HEK293 (cell line): ENCODE results near the gene KRT17.
"Not testable (repeated sequence)": the region's sequence is repeated elsewhere in the genome, so short reads cannot be mapped to it uniquely, and the experiment has no call there.

ENCODE experiments used
- CTCF ChIA-PET: fragments of 350-600 bp; formaldehyde crosslinking; extraction: SDS; loops from one replicate; lab custom pipeline; 2021; ENCODE audit warnings: antibody characterized with exemption; lab: Yijun Ruan, JAX
- POLR2A ChIA-PET: fragments of 300-600 bp; formaldehyde crosslinking; extraction: SDS; loops from one replicate; lab custom pipeline; 2020; ENCODE audit warnings: antibody characterized with exemption, inconsistent platforms; lab: Yijun Ruan, JAX
- H3K27ac ChIP-seq: fragments of 200-500 bp; sonication (Bioruptor generic); 2 replicates; pipeline ENCODE4 v1.5.1; 2014; ENCODE audit warnings: low read depth, low read length, control low read depth, inconsistent platforms; ENCODE audit errors: extremely low read depth
- H3K36me3 ChIP-seq, 2 experiments: fragments of 200-500 bp in 1 of 2; sonication (Bioruptor generic) in 1 of 2; 1 replicate in 1 of 2; 2 replicates in 1 of 2; pipeline ENCODE4 v1.5.1; 2014 to 2017; ENCODE audit warnings: inconsistent platforms in 2 of 2, low read length in 2 of 2; ENCODE audit not compliant: control insufficient read depth in 2 of 2, insufficient read depth in 1 of 2
- H3K4me1 ChIP-seq: fragments of 200-500 bp; sonication (Bioruptor generic); 2 replicates; pipeline ENCODE4 v1.5.1; 2014; ENCODE audit warnings: mild to moderate bottlenecking, low read length, inconsistent platforms; ENCODE audit not compliant: control insufficient read depth, insufficient read depth
- H3K4me3 ChIP-seq: 2 replicates; pipeline ENCODE4 v1.5.1; 2011; ENCODE audit warnings: low read depth, mild to moderate bottlenecking, control low read depth, low read length, moderate library complexity
- H3K9me3 ChIP-seq: fragments of 200-500 bp; sonication (Bioruptor generic); 2 replicates; pipeline ENCODE4 v1.5.1; 2014; ENCODE audit warnings: low read depth, low read length, inconsistent platforms; ENCODE audit not compliant: control insufficient read depth, insufficient read depth
- EGR2 ChIP-seq: fragments of 450-650 bp; formaldehyde crosslinking; IDR thresholded peaks from 2 replicates; pipeline ENCODE4 v1.5.1; 2016; ENCODE audit warnings: low read depth, missing biosample characterization, missing genetic modification characterization
- GLIS1 ChIP-seq: fragments of 450-650 bp; formaldehyde crosslinking; IDR thresholded peaks from 2 replicates; pipeline ENCODE4 v1.5.1; 2016; ENCODE audit warnings: missing biosample characterization, missing genetic modification characterization
- GLIS2 ChIP-seq: fragments of 450-650 bp; formaldehyde crosslinking; IDR thresholded peaks from 2 replicates; pipeline ENCODE4 v1.5.1; 2016; ENCODE audit warnings: missing biosample characterization, missing genetic modification characterization
- HOXC10 ChIP-seq: sonication (generic); formaldehyde crosslinking; IDR thresholded peaks from 2 replicates; pipeline ENCODE4 v1.8.1; 2023; ENCODE audit warnings: mild to moderate bottlenecking, missing genetic modification reagents
- KLF1 ChIP-seq: fragments of 450-650 bp; formaldehyde crosslinking; IDR thresholded peaks from 2 replicates; pipeline ENCODE4 v1.5.1; 2016; ENCODE audit warnings: missing biosample characterization, missing genetic modification characterization
- ZFHX2 ChIP-seq: fragments of 450-650 bp; formaldehyde crosslinking; conservative IDR thresholded peaks from 2 replicates; pipeline ENCODE4 v1.5.1; 2016; ENCODE audit warnings: missing biosample characterization, missing genetic modification characterization
- ZFP37 ChIP-seq: fragments of 450-650 bp; formaldehyde crosslinking; IDR thresholded peaks from 2 replicates; pipeline ENCODE4 v1.5.1; 2016; ENCODE audit warnings: missing biosample characterization, missing genetic modification characterization
- ZNF701 ChIP-seq: fragments of 450-650 bp; formaldehyde crosslinking; IDR thresholded peaks from 2 replicates; pipeline ENCODE4 v1.5.1; 2016; ENCODE audit warnings: missing biosample characterization, missing genetic modification characterization
- TF ChIP-seq, protein P1 (sequence below): fragments of 450-650 bp; formaldehyde crosslinking; IDR thresholded peaks from 2 replicates; pipeline ENCODE4 v1.5.1; 2016; ENCODE audit warnings: missing biosample characterization, missing genetic modification characterization
- TF ChIP-seq, protein P2 (sequence below): fragments of 450-650 bp; formaldehyde crosslinking; IDR thresholded peaks from 2 replicates; pipeline ENCODE4 v1.5.1; 2016; ENCODE audit warnings: missing biosample characterization, missing genetic modification characterization, borderline replicate concordance
- TF ChIP-seq, protein P3 (sequence below): fragments of 450-650 bp; formaldehyde crosslinking; IDR thresholded peaks from 2 replicates; pipeline ENCODE4 v1.5.1; 2016; ENCODE audit warnings: missing biosample characterization, missing genetic modification characterization
- TF ChIP-seq, protein P4 (sequence below): fragments of 450-650 bp; formaldehyde crosslinking; IDR thresholded peaks from 2 replicates; pipeline ENCODE4 v1.5.1; 2016; ENCODE audit warnings: missing biosample characterization, missing genetic modification characterization

Gene KRT17

DNA sequence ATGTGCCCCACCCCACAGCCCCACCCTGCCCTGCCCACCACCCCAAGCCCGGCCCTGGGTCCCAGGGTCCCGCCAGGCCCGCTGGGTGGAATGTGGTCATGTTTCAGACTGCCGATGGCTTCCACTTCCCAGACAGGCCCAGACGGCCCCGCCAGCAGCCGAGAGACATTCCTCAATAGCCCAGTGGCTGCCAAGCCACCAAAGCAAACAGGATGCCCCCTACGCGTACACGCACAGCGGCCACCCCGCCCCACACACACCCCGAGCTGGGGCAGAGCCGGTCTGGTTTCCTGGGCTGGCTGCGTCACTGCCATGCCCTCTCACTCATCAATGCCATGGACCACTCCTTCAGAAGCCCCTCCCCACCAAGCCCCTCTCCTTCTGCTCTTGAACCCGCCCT is 1.2 kb upstream of the KRT17 start (continued):
- TF ChIP-seq, protein P1, sequence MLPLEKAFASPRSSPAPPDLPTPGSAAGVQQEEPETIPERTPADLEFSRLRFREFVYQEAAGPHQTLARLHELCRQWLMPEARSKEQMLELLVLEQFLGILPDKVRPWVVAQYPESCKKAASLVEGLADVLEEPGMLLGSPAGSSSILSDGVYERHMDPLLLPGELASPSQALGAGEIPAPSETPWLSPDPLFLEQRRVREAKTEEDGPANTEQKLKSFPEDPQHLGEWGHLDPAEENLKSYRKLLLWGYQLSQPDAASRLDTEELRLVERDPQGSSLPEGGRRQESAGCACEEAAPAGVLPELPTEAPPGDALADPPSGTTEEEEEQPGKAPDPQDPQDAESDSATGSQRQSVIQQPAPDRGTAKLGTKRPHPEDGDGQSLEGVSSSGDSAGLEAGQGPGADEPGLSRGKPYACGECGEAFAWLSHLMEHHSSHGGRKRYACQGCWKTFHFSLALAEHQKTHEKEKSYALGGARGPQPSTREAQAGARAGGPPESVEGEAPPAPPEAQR (tag by site-specific recombination) = no peak
- TF ChIP-seq ZFP37 (no peak), ZNF701 (no peak), KLF1 (tag by site-specific recombination) (peak; percentile 88), HOXC10 (CRISPR knock-in tag) (no peak), GLIS2 (tag by site-specific recombination) (peak; percentile 24; the same call in 1 of the 2 replicates)
- TF ChIP-seq, protein P2, sequence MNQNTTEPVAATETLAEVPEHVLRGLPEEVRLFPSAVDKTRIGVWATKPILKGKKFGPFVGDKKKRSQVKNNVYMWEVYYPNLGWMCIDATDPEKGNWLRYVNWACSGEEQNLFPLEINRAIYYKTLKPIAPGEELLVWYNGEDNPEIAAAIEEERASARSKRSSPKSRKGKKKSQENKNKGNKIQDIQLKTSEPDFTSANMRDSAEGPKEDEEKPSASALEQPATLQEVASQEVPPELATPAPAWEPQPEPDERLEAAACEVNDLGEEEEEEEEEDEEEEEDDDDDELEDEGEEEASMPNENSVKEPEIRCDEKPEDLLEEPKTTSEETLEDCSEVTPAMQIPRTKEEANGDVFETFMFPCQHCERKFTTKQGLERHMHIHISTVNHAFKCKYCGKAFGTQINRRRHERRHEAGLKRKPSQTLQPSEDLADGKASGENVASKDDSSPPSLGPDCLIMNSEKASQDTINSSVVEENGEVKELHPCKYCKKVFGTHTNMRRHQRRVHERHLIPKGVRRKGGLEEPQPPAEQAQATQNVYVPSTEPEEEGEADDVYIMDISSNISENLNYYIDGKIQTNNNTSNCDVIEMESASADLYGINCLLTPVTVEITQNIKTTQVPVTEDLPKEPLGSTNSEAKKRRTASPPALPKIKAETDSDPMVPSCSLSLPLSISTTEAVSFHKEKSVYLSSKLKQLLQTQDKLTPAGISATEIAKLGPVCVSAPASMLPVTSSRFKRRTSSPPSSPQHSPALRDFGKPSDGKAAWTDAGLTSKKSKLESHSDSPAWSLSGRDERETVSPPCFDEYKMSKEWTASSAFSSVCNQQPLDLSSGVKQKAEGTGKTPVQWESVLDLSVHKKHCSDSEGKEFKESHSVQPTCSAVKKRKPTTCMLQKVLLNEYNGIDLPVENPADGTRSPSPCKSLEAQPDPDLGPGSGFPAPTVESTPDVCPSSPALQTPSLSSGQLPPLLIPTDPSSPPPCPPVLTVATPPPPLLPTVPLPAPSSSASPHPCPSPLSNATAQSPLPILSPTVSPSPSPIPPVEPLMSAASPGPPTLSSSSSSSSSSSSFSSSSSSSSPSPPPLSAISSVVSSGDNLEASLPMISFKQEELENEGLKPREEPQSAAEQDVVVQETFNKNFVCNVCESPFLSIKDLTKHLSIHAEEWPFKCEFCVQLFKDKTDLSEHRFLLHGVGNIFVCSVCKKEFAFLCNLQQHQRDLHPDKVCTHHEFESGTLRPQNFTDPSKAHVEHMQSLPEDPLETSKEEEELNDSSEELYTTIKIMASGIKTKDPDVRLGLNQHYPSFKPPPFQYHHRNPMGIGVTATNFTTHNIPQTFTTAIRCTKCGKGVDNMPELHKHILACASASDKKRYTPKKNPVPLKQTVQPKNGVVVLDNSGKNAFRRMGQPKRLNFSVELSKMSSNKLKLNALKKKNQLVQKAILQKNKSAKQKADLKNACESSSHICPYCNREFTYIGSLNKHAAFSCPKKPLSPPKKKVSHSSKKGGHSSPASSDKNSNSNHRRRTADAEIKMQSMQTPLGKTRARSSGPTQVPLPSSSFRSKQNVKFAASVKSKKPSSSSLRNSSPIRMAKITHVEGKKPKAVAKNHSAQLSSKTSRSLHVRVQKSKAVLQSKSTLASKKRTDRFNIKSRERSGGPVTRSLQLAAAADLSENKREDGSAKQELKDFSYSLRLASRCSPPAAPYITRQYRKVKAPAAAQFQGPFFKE (tag by site-specific recombination) = no peak
- TF ChIP-seq, protein P3, sequence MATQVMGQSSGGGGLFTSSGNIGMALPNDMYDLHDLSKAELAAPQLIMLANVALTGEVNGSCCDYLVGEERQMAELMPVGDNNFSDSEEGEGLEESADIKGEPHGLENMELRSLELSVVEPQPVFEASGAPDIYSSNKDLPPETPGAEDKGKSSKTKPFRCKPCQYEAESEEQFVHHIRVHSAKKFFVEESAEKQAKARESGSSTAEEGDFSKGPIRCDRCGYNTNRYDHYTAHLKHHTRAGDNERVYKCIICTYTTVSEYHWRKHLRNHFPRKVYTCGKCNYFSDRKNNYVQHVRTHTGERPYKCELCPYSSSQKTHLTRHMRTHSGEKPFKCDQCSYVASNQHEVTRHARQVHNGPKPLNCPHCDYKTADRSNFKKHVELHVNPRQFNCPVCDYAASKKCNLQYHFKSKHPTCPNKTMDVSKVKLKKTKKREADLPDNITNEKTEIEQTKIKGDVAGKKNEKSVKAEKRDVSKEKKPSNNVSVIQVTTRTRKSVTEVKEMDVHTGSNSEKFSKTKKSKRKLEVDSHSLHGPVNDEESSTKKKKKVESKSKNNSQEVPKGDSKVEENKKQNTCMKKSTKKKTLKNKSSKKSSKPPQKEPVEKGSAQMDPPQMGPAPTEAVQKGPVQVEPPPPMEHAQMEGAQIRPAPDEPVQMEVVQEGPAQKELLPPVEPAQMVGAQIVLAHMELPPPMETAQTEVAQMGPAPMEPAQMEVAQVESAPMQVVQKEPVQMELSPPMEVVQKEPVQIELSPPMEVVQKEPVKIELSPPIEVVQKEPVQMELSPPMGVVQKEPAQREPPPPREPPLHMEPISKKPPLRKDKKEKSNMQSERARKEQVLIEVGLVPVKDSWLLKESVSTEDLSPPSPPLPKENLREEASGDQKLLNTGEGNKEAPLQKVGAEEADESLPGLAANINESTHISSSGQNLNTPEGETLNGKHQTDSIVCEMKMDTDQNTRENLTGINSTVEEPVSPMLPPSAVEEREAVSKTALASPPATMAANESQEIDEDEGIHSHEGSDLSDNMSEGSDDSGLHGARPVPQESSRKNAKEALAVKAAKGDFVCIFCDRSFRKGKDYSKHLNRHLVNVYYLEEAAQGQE = no peak

DNA sequence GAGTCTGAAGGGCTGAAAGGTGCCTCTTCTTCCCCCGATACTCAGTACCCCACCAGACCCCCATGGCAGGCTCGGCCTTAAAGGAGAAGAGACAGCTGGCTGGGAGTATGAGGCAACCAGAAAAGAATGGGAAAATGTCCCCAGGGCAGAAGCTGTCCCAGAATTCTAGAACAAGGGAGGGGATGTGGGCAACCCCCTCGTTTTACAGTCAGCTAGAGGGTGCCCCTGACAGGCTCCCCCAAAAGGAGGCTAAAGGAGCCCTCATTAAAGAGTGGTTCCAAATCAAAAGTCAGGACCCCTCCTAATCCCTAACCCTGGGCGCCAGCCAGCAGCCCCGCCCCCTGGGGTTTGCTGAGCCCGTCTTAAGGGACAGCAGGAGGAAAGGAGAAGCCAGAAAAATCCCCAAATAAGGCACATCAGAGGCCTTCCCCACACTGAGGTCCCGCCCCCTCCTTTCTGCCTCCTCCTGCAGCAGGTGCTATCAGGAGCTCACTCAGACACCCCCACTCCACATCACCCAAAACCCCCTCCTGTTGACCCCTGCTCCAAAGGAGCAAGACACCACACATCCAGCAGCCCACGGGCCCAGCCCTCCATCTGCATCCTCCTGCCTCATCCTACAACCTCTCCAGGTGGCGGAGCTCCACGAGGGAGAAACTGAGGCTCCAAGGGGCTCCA is 1.1 kb downstream of the KRT17 start:
- not testable (repeated sequence) for H3K27ac ChIP-seq, H3K4me1 ChIP-seq, H3K9me3 ChIP-seq, H3K36me3 ChIP-seq
- H3K4me3 ChIP-seq = peak overlapping the region; percentile 26
- TF ChIP-seq ZFHX2 (tag by site-specific recombination) = peak; percentile 58
- TF ChIP-seq, protein P4, sequence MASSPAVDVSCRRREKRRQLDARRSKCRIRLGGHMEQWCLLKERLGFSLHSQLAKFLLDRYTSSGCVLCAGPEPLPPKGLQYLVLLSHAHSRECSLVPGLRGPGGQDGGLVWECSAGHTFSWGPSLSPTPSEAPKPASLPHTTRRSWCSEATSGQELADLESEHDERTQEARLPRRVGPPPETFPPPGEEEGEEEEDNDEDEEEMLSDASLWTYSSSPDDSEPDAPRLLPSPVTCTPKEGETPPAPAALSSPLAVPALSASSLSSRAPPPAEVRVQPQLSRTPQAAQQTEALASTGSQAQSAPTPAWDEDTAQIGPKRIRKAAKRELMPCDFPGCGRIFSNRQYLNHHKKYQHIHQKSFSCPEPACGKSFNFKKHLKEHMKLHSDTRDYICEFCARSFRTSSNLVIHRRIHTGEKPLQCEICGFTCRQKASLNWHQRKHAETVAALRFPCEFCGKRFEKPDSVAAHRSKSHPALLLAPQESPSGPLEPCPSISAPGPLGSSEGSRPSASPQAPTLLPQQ (tag by site-specific recombination) = peak; percentile 26; the same call in 1 of the 2 replicates
- peak; percentile 38 for TF ChIP-seq GLIS1 (tag by site-specific recombination)
- peak; percentile 80; the same call in 1 of the 2 replicates for TF ChIP-seq EGR2 (tag by site-specific recombination)
- ChIA-PET CTCF (interaction anchor here (0.6 to 2.5 kb wide), 7 partner anchors 25 to 767 kb away, joined by 3 to 14 read pairs (median 4); no protein-coding TSS in a partner anchor), POLR2A (interaction anchor here (1.2 to 2.8 kb wide), 4 partner anchors 40 to 163 kb away, joined by 3 to 19 read pairs (median 4); partner anchors contain the start of genes EIF1 and JUP)
